ENCODE measurements around the gene CPA2.
"Not testable (repeated sequence)": the region's sequence is repeated elsewhere in the genome, so short reads cannot be mapped to it uniquely, and the experiment has no call there.

The CPA2 gene

DNA sequence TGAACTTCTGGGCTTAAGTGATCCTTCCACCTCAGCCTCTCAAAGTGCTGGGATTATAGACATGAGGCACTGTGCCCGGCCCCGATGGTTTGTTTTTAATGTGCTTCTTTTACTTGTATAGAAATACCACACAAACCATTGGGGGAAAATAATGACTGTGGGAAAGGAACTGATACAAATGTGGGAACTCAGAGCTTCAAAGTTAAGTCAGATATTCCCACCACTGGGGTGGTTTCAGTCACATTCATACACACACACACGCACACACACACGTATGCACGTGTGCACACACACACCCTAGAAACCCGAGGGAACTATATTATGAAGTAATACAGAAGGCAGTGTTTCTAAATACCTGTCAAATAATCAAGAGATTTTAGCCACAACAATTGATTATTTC lies 43.3 kb downstream of the CPA2 start:
- no peak for DNase-seq (ENCODE audit: low read depth in 2 of 2)

- no peak for DNase-seq (ENCODE audit: low read depth in 2 of 2)
These were observed 47.6 kb downstream of the CPA2 start for GRCh38 chr7:130314305-130314704.

DNA sequence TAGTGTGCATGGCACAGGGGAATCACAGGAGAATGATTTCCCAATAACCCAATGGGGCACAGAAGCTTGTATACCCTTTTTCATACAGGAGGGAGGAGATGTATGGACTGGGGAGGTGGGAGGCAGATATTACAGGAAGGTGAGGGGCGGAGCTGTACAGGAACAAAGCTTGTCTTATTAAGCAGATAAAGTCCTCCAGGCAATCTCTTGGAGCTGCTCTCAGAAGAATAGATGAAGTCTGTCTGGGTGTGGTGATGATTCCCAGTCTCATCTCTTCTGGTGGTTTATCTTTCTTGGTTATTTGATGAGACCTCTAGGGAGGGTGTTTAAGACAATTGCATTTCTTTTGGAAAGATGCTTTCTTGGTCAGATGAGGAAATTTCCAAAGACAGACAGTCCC lies 52.9 kb downstream of the CPA2 start:
- no peak for DNase-seq (ENCODE audit: low read depth in 2 of 2)

GRCh38 chr7:130321542-130322229 lies 55.0 kb downstream of the CPA2 start:
- DNase-seq (ENCODE audit: low read depth in 2 of 2), result not testable (repeated sequence)

DNA sequence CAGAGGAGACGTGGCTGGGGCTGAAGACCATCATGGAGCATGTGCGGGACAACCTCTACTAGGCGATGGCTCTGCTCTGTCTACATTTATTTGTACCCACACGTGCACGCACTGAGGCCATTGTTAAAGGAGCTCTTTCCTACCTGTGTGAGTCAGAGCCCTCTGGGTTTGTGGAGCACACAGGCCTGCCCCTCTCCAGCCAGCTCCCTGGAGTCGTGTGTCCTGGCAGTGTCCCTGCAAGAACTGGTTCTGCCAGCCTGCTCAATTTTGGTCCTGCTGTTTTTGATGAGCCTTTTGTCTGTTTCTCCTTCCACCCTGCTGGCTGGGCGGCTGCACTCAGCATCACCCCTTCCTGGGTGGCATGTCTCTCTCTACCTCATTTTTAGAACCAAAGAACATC lies 56.0 kb downstream of the CPA2 start:
- no peak for DNase-seq (ENCODE audit: low read depth in 2 of 2)

- DNase-seq (ENCODE audit: low read depth in 2 of 2), result no peak
These were observed 57.8 kb downstream of the CPA2 start for GRCh38 chr7:130324306-130324943.

- DNase-seq (ENCODE audit: low read depth in 2 of 2), result no peak
These were observed 63.0 kb downstream of the CPA2 start for GRCh38 chr7:130329681-130330080.

DNA sequence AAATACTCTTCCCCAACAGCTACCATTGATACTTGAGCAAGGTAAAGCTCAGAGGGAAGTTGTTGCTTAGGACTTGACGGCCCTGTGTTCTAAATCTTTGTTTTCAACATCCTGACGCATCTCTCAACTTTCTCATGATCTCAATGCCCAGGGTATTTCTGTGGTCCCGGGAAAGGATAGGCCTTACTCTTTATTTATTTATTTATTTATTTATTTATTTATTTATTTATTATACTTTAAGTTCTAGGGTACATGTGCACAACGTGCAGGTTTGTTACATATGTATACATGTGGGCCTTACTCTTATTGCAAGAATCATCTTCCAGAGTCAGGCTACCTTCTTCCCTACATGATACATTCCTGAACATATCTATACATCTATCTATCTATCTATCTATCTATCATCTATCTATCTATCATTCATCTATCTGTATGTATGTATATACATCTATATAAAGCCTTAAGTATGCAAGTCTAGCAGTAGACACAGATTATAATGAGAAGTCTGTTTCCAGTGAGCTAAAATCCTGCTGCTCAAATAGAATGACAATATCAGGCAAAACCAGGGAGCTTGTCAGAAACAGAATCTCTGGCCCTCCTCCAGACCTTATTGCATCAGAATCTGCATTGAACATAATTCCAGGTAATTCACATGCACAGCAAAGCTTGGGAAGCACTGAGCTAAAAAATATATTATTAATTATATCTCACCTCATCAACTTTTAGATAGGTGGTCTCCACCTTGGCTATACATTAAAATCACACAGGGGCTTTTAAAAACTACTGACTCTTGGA lies 65.8 kb downstream of the CPA2 start:
- no peak for DNase-seq (ENCODE audit: low read depth in 2 of 2)

GRCh38 chr7:130333832-130334231 lies 67.2 kb downstream of the CPA2 start:
- no peak for DNase-seq (ENCODE audit: low read depth in 2 of 2)

- DNase-seq (ENCODE audit: low read depth in 2 of 2), result no peak
These were observed 67.6 kb downstream of the CPA2 start for GRCh38 chr7:130334274-130334673.

- DNase-seq (ENCODE audit: low read depth in 2 of 2), result no peak
These were observed 70.8 kb downstream of the CPA2 start for GRCh38 chr7:130337410-130337971.

GRCh38 chr7:130338233-130338632 lies 71.6 kb downstream of the CPA2 start:
- no peak for DNase-seq (ENCODE audit: low read depth in 2 of 2)

Data from fibroblast of skin of left biceps (primary cell).